Daoy (cell line): ENCODE data around the gene MMP8. TPM values are rescaled to one million over a fixed set of nuclear protein-coding genes. Genes with fewer than 3 reads are reported as not detected.

Source experiments
- DNase-seq: peaks from one replicate; pipeline ENCODE4 v3.0.0-alpha.2; 2015; ENCODE audit warnings: low read depth
- total RNA-seq: library from RNA; depleted of rRNA; stranded (reverse); fragments of >200 nt; shearing (Covaris generic); gene quantifications from 2 replicates; pipeline ENCODE4 v1.2.3, GENCODE V29; 2014

The MMP8 gene
- total RNA-seq, 1 experiment from 2014 or later: not detected

DNA sequence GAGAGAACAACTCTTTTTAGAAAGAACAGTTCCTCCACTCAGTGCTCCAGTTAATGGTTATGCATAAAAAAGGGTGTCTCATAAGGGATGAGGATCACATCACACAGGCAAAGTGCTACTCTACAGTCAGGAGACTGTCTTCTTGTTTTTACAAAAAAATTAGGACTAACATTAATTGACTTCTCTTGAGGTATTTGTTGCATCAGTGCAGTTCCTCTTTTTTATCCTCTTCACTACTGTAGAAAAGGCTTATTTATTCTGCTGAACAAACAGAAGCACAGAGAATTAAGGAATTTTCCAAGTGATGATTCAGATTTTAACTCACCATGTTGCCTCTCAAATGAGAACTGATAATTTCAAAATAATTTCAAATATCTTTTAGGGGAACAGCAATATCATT, 1.9 kb downstream of the MMP8 start:
- no peak for DNase-seq

GRCh38 chr11:102719620-102720277, 5.0 kb downstream of the MMP8 start:
- DNase-seq: no peak

- no peak for DNase-seq
Measured at GRCh38 chr11:102717280-102717679, 7.5 kb downstream of the MMP8 start.

GRCh38 chr11:102716527-102716926, 8.2 kb downstream of the MMP8 start:
- DNase-seq: no peak

DNA sequence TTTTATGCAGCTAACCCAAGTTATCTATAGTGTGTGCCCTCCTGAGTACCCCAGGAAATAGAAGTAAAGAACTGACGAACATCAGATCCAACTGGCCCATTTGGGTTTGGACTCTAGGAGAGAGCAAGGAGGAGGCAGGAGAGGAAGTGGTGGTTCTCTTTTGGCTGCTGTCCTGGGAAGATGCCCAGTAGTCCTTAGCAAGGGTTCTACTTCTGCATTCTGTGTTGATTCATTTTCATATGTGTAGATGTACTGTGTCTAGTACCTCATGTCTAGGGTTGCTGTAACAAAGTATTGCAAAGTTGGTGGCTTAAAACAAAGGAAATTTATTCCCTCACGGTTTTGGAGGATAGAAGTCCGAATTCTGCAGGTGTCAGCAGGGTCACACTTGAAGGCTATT, 12.6 kb downstream of the MMP8 start:
- no peak for DNase-seq

GRCh38 chr11:102709201-102709945, 15.4 kb downstream of the MMP8 start:
- no peak for DNase-seq

- no peak for DNase-seq
Measured at GRCh38 chr11:102708654-102709053, 16.1 kb downstream of the MMP8 start.

DNA sequence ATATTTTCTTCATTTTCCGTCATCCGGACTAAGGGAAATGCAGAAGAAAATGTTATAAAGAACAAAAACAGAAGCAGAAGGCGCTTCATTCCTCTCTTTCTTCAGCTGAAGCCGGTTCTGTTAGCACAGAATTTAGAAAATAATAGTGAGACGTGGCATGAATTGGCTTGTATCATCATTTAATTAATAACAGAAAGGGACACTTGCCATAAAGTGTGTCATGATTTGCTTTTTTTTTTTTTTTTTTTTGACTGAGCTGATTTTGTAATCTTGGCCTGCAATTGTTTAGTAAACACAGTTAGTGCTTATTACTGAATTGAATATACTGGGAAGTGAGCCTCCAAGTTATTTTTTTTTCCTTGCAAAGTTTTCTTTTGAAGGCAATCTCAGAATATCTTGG, 19.1 kb downstream of the MMP8 start, which contains the start of gene MMP27:
MMP27 (minus strand) TSS at position 144 of the 400 bp plus-strand sequence; CDS start at position 89, 55 bp downstream.
- no peak for DNase-seq

DNA sequence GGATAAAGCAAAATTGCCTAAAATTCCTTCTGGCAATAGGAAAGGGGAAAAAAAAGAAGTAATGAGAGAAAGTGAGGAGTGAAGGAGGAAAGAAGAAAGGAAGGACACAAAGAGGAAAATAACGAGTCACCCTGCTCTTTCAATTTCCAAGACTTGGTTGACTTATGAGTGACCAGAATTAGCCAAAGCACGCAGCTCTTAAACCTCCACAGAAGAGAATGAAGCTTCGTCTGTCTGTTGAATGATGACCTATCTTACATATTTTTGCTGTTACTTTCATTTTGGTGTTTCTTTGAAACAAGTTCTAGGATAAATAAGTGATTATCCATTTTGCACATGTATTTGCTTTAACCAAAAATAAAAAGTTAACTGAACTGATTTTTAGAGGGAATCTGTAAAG, 19.9 kb downstream of the MMP8 start:
- no peak for DNase-seq

GRCh38 chr11:102703826-102704493, 20.8 kb downstream of the MMP8 start:
- DNase-seq: no peak

DNA sequence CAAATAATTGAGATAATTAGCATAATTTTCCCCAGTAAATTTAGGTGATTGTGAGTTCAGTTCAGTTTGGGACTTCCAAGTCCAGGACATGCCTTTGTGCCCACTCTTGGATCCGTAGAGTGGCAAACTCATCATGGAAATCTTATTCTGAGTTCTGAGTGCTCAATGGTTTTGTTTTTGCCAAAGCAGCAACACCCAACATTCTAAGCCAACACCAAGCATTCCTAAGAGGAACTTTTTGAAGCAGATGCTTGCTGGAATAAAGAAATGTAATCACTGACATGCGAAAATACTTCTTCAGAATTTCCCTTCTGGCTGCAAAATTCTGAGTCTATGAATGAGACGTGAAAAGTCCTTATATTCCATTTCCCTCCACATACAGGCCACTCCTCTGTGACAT, 29.6 kb downstream of the MMP8 start:
- no peak for DNase-seq

- no peak for DNase-seq
Measured at GRCh38 chr11:102685754-102686153, 39.0 kb downstream of the MMP8 start.

GRCh38 chr11:102685338-102685737, 39.4 kb downstream of the MMP8 start:
- no peak for DNase-seq

DNA sequence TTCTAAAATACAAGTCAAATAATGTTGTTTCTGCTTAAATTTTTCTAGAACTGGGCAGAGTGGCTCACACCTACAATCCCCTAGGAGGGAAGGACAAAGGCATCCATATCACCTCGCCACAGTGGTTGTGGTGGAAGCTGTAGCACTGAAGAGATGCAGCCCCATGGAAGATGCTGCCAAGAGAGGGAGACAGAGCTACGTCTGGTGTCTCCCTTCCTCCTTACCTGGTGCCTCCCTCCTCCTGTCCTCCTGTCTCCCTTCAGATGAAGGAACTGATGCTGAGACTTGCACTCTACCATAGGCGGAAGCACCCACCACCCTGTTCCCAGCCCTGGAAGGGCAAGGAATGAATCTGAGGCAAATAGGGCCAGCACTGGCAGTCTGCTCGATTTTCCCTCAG, 41.5 kb downstream of the MMP8 start:
- no peak for DNase-seq

DNA sequence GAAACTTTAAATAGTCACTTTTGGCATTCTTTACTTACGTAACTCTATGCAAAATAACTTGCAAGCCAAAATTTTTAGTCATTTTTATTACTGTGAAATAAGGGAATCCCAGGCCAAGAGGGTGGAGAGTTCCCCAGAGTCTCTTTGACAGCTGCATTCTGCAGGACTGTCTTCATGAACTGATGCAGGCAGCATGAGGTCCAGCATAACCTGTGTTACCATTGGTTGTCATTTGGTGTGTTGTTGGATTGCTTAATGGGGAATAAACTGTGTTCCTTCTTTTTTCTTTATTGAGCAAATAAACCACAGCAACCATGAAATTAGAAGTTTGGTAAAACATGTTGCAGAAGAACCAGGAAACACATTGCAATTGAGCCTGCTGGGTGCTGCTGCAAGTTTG, 43.8 kb downstream of the MMP8 start:
- no peak for DNase-seq

DNA sequence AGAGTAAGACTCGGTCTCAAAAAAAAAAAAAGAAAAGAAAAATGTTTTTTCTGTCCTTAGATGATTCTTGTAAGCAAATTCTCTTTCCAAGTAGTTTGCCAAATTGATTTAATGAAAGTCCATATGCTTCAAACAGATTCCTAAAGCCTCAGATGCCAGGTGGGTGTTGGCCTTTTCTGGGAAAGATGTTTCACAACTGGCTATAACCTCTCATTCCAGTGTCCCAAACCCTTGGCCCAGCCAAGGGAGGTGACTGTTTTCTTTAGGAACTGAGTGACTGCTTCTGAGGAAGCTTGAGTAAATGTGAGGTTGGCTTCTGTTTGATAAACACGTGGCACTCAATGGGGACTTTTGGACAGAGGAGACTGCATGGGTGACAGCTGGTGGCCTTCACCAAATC, 46.7 kb downstream of the MMP8 start:
- no peak for DNase-seq

DNA sequence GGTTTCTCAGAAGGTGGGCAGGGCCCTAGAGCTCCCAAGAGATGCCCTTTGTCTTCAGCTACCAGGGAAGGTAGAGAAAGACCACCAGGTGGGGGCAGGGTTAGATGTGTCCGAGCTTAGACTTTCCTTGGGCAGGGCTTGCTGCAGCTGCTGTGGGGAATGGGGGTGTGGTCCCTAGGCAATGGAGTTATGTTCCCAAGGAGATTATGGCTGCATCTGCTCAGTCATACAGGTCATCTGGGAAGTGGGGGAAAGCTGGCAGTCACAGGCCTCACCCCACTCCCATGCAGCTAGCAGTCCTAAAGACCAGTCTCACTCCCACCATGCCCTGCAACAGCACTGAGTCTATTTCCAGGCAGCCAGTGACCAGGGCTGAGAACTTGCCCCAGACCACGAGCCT, 48.7 kb downstream of the MMP8 start:
- DNase-seq: no peak

- no peak for DNase-seq
Measured at GRCh38 chr11:102669664-102670063, 55.1 kb downstream of the MMP8 start.

GRCh38 chr11:102666331-102666957, 58.3 kb downstream of the MMP8 start:
- DNase-seq: peak; percentile 39

- DNase-seq: peak; percentile 26
Measured at GRCh38 chr11:102664001-102664752, 60.6 kb downstream of the MMP8 start.

GRCh38 chr11:102662607-102663006, 62.1 kb downstream of the MMP8 start:
- DNase-seq: no peak
